ENCODE results near the gene BEND3. TPM values are rescaled to one million over a fixed set of nuclear protein-coding genes. Genes with fewer than 3 reads are reported as not detected.

The BEND3 gene
- total RNA-seq, 1 donor from 2014 or later = 2.8 TPM

GRCh38 chr6:107128175-107128574 lies 12.9 kb upstream of the BEND3 start:
- no peak for DNase-seq (ENCODE audit: low read depth)
- no peak overlapping the region for H3K4me3 ChIP-seq (ENCODE audit: low read depth, low read length)
- no peak for TF ChIP-seq CTCF (conservative IDR thresholded peaks at IDR 0.05; ENCODE audit: low read depth, low read length)

- H3K4me3 ChIP-seq (ENCODE audit: low read depth, low read length) = no peak overlapping the region
- DNase-seq (ENCODE audit: low read depth) = no peak
Measured at GRCh38 chr6:107125771-107126170, 10.5 kb upstream of the BEND3 start.

GRCh38 chr6:107124934-107125348 lies 9.6 kb upstream of the BEND3 start:
- TF ChIP-seq CTCF (conservative IDR thresholded peaks at IDR 0.05; ENCODE audit: low read depth, low read length) = no peak
- no peak for DNase-seq (ENCODE audit: low read depth)
- H3K4me3 ChIP-seq (ENCODE audit: low read depth, low read length) = no peak overlapping the region

More at GRCh38 chr6:107125771-107126170, 10.5 kb upstream of the BEND3 start:
- no peak for TF ChIP-seq CTCF (conservative IDR thresholded peaks at IDR 0.05; ENCODE audit: low read depth, low read length)

- DNase-seq (ENCODE audit: low read depth) = no peak
- no peak overlapping the region for H3K4me3 ChIP-seq (ENCODE audit: low read depth, low read length)
- no peak for TF ChIP-seq CTCF (conservative IDR thresholded peaks at IDR 0.05; ENCODE audit: low read depth, low read length)
Measured at GRCh38 chr6:107123501-107123900, 8.2 kb upstream of the BEND3 start.

GRCh38 chr6:107122748-107123147 lies 7.4 kb upstream of the BEND3 start:
- no peak for DNase-seq (ENCODE audit: low read depth)
- H3K4me3 ChIP-seq (ENCODE audit: low read depth, low read length) = no peak overlapping the region
- no peak for TF ChIP-seq CTCF (conservative IDR thresholded peaks at IDR 0.05; ENCODE audit: low read depth, low read length)

- H3K4me3 ChIP-seq (ENCODE audit: low read depth, low read length) = no peak overlapping the region
- DNase-seq (ENCODE audit: low read depth) = no peak
- TF ChIP-seq CTCF (conservative IDR thresholded peaks at IDR 0.05; ENCODE audit: low read depth, low read length) = no peak
Measured at GRCh38 chr6:107121964-107122495, 6.7 kb upstream of the BEND3 start.

GRCh38 chr6:107121266-107121665 lies 6.0 kb upstream of the BEND3 start:
- no peak for DNase-seq (ENCODE audit: low read depth)
- no peak overlapping the region for H3K4me3 ChIP-seq (ENCODE audit: low read depth, low read length)
- no peak for TF ChIP-seq CTCF (conservative IDR thresholded peaks at IDR 0.05; ENCODE audit: low read depth, low read length)
